HG02840 (cell line): Measurements from ENCODE around the gene HOXA4.

Experiments
- ATAC-seq: cut with Tn5 transposase; IDR thresholded peaks from one replicate; pipeline ENCODE4 v1.9.1; 2021; ENCODE audit warnings: mild to moderate bottlenecking, moderate library complexity, moderate number of reproducible peaks; ENCODE audit not compliant: unreplicated experiment, low FRiP score

Gene HOXA4

GRCh38 chr7:27138472-27138871 lies 7.9 kb upstream of the HOXA4 start:
- no peak for ATAC-seq

GRCh38 chr7:27137640-27138315 lies 7.2 kb upstream of the HOXA4 start:
- ATAC-seq = no peak

- ATAC-seq = no peak
These were observed 3.8 kb upstream of the HOXA4 start for GRCh38 chr7:27134392-27134791.

- no peak for ATAC-seq
These were observed 3.1 kb upstream of the HOXA4 start for GRCh38 chr7:27133409-27134231.

- ATAC-seq = no peak
These were observed 2.4 kb upstream of the HOXA4 start for GRCh38 chr7:27132978-27133377.

- ATAC-seq = no peak
These were observed 1.7 kb upstream of the HOXA4 start for GRCh38 chr7:27132214-27132613.

GRCh38 chr7:27131390-27131819 lies 848 bp upstream of the HOXA4 start:
- no peak for ATAC-seq

- no peak for ATAC-seq
These were observed 623 bp downstream of the HOXA4 start for GRCh38 chr7:27129729-27130539.

- no peak for ATAC-seq
These were observed 1.5 kb downstream of the HOXA4 start for GRCh38 chr7:27128776-27129728.

- ATAC-seq = no peak
These were observed 2.5 kb downstream of the HOXA4 start for GRCh38 chr7:27128034-27128433.

GRCh38 chr7:27126596-27127327 lies 3.8 kb downstream of the HOXA4 start:
- ATAC-seq = no peak

GRCh38 chr7:27125986-27126394 lies 4.6 kb downstream of the HOXA4 start:
- no peak for ATAC-seq

- no peak for ATAC-seq
These were observed 5.5 kb downstream of the HOXA4 start for GRCh38 chr7:27124902-27125689.

- no peak for ATAC-seq
These were observed 6.3 kb downstream of the HOXA4 start for GRCh38 chr7:27124096-27124901.

GRCh38 chr7:27123477-27124053 lies 7.0 kb downstream of the HOXA4 start:
- no peak for ATAC-seq

GRCh38 chr7:27123007-27123476 lies 7.5 kb downstream of the HOXA4 start:
- no peak for ATAC-seq
